H9 (cell line): Measurements from ENCODE around the gene PRKCG. TPM values are rescaled to one million over a fixed set of nuclear protein-coding genes. Genes with fewer than 3 reads are reported as not detected.

Experiments used
- DNase-seq: peaks from one replicate; pipeline ENCODE4 v3.0.0-alpha.2; 2017
- H2AFZ ChIP-seq: one replicate; pipeline ENCODE4 v1.6.1; 2013; ENCODE audit warnings: mild to moderate bottlenecking, low read length, control low read depth, moderate library complexity
- H2AK5ac ChIP-seq: 2 replicates; pipeline ENCODE4 v1.6.1; 2013; ENCODE audit warnings: low read length, control low read depth, mixed read lengths; ENCODE audit not compliant: insufficient read length
- H2BK120ac ChIP-seq: one replicate; pipeline ENCODE4 v1.6.1; 2013; ENCODE audit warnings: low read depth, mild to moderate bottlenecking, low read length, control low read depth, inconsistent platforms; ENCODE audit not compliant: poor library complexity, severe bottlenecking
- H2BK12ac ChIP-seq: 2 replicates; pipeline ENCODE4 v1.6.1; 2013; ENCODE audit warnings: low read length, control low read depth, mixed read lengths, low read depth; ENCODE audit not compliant: insufficient read length
- H2BK15ac ChIP-seq: 2 replicates; pipeline ENCODE4 v1.6.1; 2013; ENCODE audit warnings: low read depth, low read length, control low read depth
- H2BK20ac ChIP-seq: one replicate; pipeline ENCODE4 v1.6.1; 2013; ENCODE audit warnings: low read depth, mild to moderate bottlenecking, low read length, control low read depth, inconsistent platforms; ENCODE audit not compliant: poor library complexity, severe bottlenecking
- H2BK5ac ChIP-seq: 2 replicates; pipeline ENCODE4 v1.6.1; 2013; ENCODE audit warnings: low read length, control low read depth, mixed read lengths; ENCODE audit not compliant: insufficient read length
- H3K14ac ChIP-seq: 2 replicates; pipeline ENCODE4 v1.6.1; 2013; ENCODE audit warnings: low read length, control low read depth; ENCODE audit not compliant: insufficient read depth
- H3K18ac ChIP-seq: 2 replicates; pipeline ENCODE4 v1.6.1; 2013; ENCODE audit warnings: low read depth, mild to moderate bottlenecking, mixed read lengths, low read length, control low read depth; ENCODE audit not compliant: insufficient read length
- H3K23ac ChIP-seq: 2 replicates; pipeline ENCODE4 v1.6.1; 2013; ENCODE audit warnings: low read length, control low read depth, mixed read lengths, low read depth; ENCODE audit not compliant: insufficient read length
- H3K23me2 ChIP-seq: 2 replicates; pipeline ENCODE4 v1.6.1; 2013; ENCODE audit warnings: low read depth, mild to moderate bottlenecking, mixed read lengths, low read length, control low read depth; ENCODE audit not compliant: insufficient read length, poor library complexity, severe bottlenecking
- H3K27ac ChIP-seq: 2 replicates; pipeline ENCODE4 v1.5.1; 2013; ENCODE audit warnings: low read length, control low read depth, mixed read lengths, low read depth; ENCODE audit not compliant: insufficient read length
- H3K27me3 ChIP-seq: 2 replicates; pipeline ENCODE4 v1.6.1; 2013; ENCODE audit warnings: low read length, control low read depth, inconsistent platforms; ENCODE audit not compliant: insufficient read depth
- H3K4ac ChIP-seq: 2 replicates; pipeline ENCODE4 v1.6.1; 2013; ENCODE audit warnings: low read depth, mild to moderate bottlenecking, control low read depth, inconsistent platforms, low read length, moderate library complexity
- H3K4me1 ChIP-seq: 2 replicates; pipeline ENCODE4 v1.6.1; 2013; ENCODE audit warnings: low read length, control low read depth, inconsistent platforms; ENCODE audit not compliant: insufficient read depth
- H3K4me2 ChIP-seq: 2 replicates; pipeline ENCODE4 v1.6.1; 2013; ENCODE audit warnings: low read length, control low read depth, mixed read lengths; ENCODE audit not compliant: insufficient read length, insufficient read depth
- H3K56ac ChIP-seq: 2 replicates; pipeline ENCODE4 v1.6.1; 2013; ENCODE audit warnings: low read depth, mild to moderate bottlenecking, mixed read lengths, low read length, control low read depth; ENCODE audit not compliant: insufficient read length
- H3K79me1 ChIP-seq: 2 replicates; pipeline ENCODE4 v1.6.1; 2013; ENCODE audit warnings: low read depth, mild to moderate bottlenecking, moderate library complexity, low read length, control low read depth, inconsistent platforms; ENCODE audit not compliant: insufficient read depth, poor library complexity, severe bottlenecking
- H3K79me2 ChIP-seq: 2 replicates; pipeline ENCODE4 v1.6.1; 2013; ENCODE audit warnings: low read length, control low read depth, inconsistent platforms; ENCODE audit not compliant: insufficient read depth
- H3K9ac ChIP-seq: 2 replicates; pipeline ENCODE4 v1.6.1; 2013; ENCODE audit warnings: low read length, control low read depth, mixed read lengths; ENCODE audit not compliant: insufficient read length; ENCODE audit errors: extremely low read depth
- H3K9me3 ChIP-seq: one replicate; pipeline ENCODE4 v1.6.1; 2013; ENCODE audit warnings: low read depth, low read length, inconsistent platforms; ENCODE audit not compliant: control insufficient read depth
- H3T11ph ChIP-seq: one replicate; pipeline ENCODE4 v1.6.1; 2013; ENCODE audit warnings: mild to moderate bottlenecking, low read length, control low read depth, inconsistent platforms
- H4K20me1 ChIP-seq: one replicate; pipeline ENCODE4 v1.6.1; 2013; ENCODE audit not compliant: control insufficient read depth, insufficient read length, insufficient read depth
- H4K5ac ChIP-seq: 2 replicates; pipeline ENCODE4 v1.6.1; 2013; ENCODE audit warnings: low read depth, mild to moderate bottlenecking, mixed read lengths, low read length, control low read depth; ENCODE audit not compliant: insufficient read length
- H4K8ac ChIP-seq: replicated peaks from 2 replicates; pipeline ENCODE4 v1.6.1; 2013; ENCODE audit warnings: low read length, control low read depth, mixed read lengths, low read depth; ENCODE audit not compliant: insufficient read length
- H4K91ac ChIP-seq: 2 replicates; pipeline ENCODE4 v1.6.1; 2013; ENCODE audit warnings: low read depth, mild to moderate bottlenecking, moderate library complexity, mixed read lengths, low read length, control low read depth; ENCODE audit not compliant: insufficient read length
- H3K27ac Mint-ChIP-seq, 3 experiments: 2 replicates in 2 of 3; 3 replicates in 1 of 3; pipeline ENCODE4 v1.8.0; 2020 to 2021; ENCODE audit warnings: mixed read lengths in 3 of 3, mild to moderate bottlenecking in 1 of 3, moderate library complexity in 1 of 3
- H3K27me3 Mint-ChIP-seq: 2 replicates; pipeline ENCODE4 v1.8.0; 2021; ENCODE audit warnings: low read depth, mild to moderate bottlenecking, moderate library complexity, mixed read lengths
- H3K36me3 Mint-ChIP-seq, 3 experiments: 2 replicates in 2 of 3; 3 replicates in 1 of 3; pipeline ENCODE4 v1.8.0; 2020 to 2021; ENCODE audit warnings: low read depth in 3 of 3, mixed read lengths in 3 of 3; ENCODE audit not compliant: insufficient read depth in 1 of 3
- H3K4me1 Mint-ChIP-seq, 2 experiments: 2 replicates each; pipeline ENCODE4 v1.8.0; 2020; ENCODE audit warnings: mixed read lengths in 2 of 2
- H3K4me3 Mint-ChIP-seq, 2 experiments: 2 replicates in 1 of 2; 3 replicates in 1 of 2; pipeline ENCODE4 v1.8.0; 2020 to 2021; ENCODE audit warnings: mild to moderate bottlenecking in 2 of 2, mixed read lengths in 2 of 2, moderate library complexity in 1 of 2
- H3K9me3 Mint-ChIP-seq, 2 experiments: 2 replicates in 1 of 2; 3 replicates in 1 of 2; pipeline ENCODE4 v1.8.0; 2020; ENCODE audit warnings: mild to moderate bottlenecking in 2 of 2, mixed read lengths in 2 of 2, moderate library complexity in 1 of 2
- WGBS: extraction: QIAGEN DNeasy Blood & Tissue Kit; methylation state at CpG from one replicate; pipeline ENCODE4 v1.1.7; 2013; ENCODE audit warnings: missing lambda C conversion rate, low lambda C conversion rate, mixed read lengths; ENCODE audit not compliant: insufficient read length; ENCODE audit errors: extremely low coverage; 5-methylcytosine and 5-hydroxymethylcytosine counted together
- total RNA-seq: library from RNA; stranded (reverse); gene quantifications from 2 replicates; pipeline ENCODE4 v1.2.1, GENCODE V29; 2021
- TF ChIP-seq, protein P1 (sequence below): fragments of 200-600 bp; sonication (generic); conservative IDR thresholded peaks from 3 replicates; pipeline ENCODE4 v1.8.0; 2021; ENCODE audit warnings: antibody characterized with exemption, mild to moderate bottlenecking

PRKCG gene
- total RNA-seq, 1 experiment from 2014 or later: 8.8 TPM

DNA sequence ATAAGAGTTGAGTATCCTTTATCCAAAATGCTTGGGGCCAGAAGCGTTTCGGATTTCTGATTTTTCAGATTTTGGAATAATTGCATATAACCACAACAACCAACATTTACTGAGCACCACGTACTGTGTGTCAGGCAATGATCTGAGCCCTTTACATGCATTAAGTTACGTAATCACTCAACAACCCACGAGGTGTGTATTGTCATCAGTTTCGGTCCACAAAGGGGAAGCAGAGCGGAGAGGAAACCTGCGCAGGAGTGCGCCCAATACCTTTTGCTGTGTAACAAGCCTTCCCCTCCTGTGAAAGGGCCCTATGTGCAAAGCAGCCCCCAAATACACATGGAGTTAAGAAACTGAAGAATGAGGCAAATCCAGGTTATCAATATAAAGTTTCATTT, 37.1 kb upstream of the PRKCG start:
- H3K79me1 ChIP-seq: no peaks in the 10 kb centered on the region
- no peaks in the 10 kb centered on the region; the same call in 1 of the 2 replicates for H3K27me3 ChIP-seq
- H2BK120ac ChIP-seq: no peak overlapping the region
- no peak overlapping the region for H2BK5ac ChIP-seq
- Mint-ChIP-seq H3K36me3 (no peaks in the 10 kb centered on the region; a peak in 1 of 7 replicates), H3K27ac (no peak overlapping the region), H3K4me1 (peaks cover 6 to 7% of the 10 kb centered on the region in 2 experiments), H3K9me3 (0 out of 5 replicates have a peak, but pooled peaks cover 0 to 2% of the 10 kb centered on the region in 2 experiments), H3K27me3 (peaks cover 17% of the 10 kb centered on the region), H3K4me3 (no peak overlapping the region)
- no peak overlapping the region for H3K4me2 ChIP-seq
- H2BK20ac ChIP-seq: no peak overlapping the region
- H4K5ac ChIP-seq: no peak overlapping the region
- no peak overlapping the region for H2BK15ac ChIP-seq
- H3K18ac ChIP-seq: no peak overlapping the region
- H2BK12ac ChIP-seq: no peak overlapping the region
- H3K4me1 ChIP-seq: no peaks in the 10 kb centered on the region
- TF ChIP-seq, protein P1, sequence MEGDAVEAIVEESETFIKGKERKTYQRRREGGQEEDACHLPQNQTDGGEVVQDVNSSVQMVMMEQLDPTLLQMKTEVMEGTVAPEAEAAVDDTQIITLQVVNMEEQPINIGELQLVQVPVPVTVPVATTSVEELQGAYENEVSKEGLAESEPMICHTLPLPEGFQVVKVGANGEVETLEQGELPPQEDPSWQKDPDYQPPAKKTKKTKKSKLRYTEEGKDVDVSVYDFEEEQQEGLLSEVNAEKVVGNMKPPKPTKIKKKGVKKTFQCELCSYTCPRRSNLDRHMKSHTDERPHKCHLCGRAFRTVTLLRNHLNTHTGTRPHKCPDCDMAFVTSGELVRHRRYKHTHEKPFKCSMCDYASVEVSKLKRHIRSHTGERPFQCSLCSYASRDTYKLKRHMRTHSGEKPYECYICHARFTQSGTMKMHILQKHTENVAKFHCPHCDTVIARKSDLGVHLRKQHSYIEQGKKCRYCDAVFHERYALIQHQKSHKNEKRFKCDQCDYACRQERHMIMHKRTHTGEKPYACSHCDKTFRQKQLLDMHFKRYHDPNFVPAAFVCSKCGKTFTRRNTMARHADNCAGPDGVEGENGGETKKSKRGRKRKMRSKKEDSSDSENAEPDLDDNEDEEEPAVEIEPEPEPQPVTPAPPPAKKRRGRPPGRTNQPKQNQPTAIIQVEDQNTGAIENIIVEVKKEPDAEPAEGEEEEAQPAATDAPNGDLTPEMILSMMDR: no peak
- no peak overlapping the region for H3K14ac ChIP-seq
- H3K9me3 ChIP-seq: no peaks in the 10 kb centered on the region
- H3K79me2 ChIP-seq: no peaks in the 10 kb centered on the region
- H3K23ac ChIP-seq: no peak overlapping the region
- H4K91ac ChIP-seq: no peak overlapping the region
- no peak overlapping the region for H4K8ac ChIP-seq
- H4K20me1 ChIP-seq: no peaks in the 10 kb centered on the region
- no peak overlapping the region for H2AK5ac ChIP-seq
- no peak overlapping the region for H3K56ac ChIP-seq
- H3K27ac ChIP-seq: no peak overlapping the region
- no peak overlapping the region for H2AFZ ChIP-seq
- DNase-seq: no peak
- no peaks in the 10 kb centered on the region for H3K23me2 ChIP-seq
- H3K9ac ChIP-seq: no peak overlapping the region
- no peak overlapping the region for H3T11ph ChIP-seq
- no peak overlapping the region for H3K4ac ChIP-seq
- WGBS: no CpG with 5 or more reads among the region's 9 CpGs
